ENCODE data around the gene ARHGAP5. TPM values are rescaled to one million over a fixed set of nuclear protein-coding genes. Genes with fewer than 3 reads are reported as not detected.

The ARHGAP5 gene
- total and polyA plus RNA-seq, 12 donors: 20.7 to 301 (median 221) TPM

GRCh38 chr14:32200368-32201192, 123.5 kb downstream of the ARHGAP5 start:
- H3K27me3 ChIP-seq: peaks cover 0 to 29% (median 0%) of the 10 kb centered on the region in 7 donors
- DNase-seq: no peak
- intact Hi-C loops (cut with DNase I): loop anchor here in 3 of 10 donors (5.0 kb wide), 2 partner anchors 52 to 123 kb away; partner anchors contain the start of gene ARHGAP5 (in 2 of the 3)
- no peak for ATAC-seq
- H3K36me3 ChIP-seq: no peaks in the 10 kb centered on the region
- no peaks in the 10 kb centered on the region for H3K9me3 ChIP-seq
- 13 to 15% methylated on average over 14 of the region's 14 CpGs for WGBS, 2 donors
- peaks cover 0 to 37% (median 15%) of the 10 kb centered on the region in 9 donors for H3K4me1 ChIP-seq
- peak overlapping the region; percentile 64 to 94 (median 90) for H3K27ac ChIP-seq
- H3K4me3 ChIP-seq: peak overlapping the region; percentile 36 to 77 (median 66)
- TF ChIP-seq CTCF (IDR thresholded peaks at IDR 0.05): no peak

DNA sequence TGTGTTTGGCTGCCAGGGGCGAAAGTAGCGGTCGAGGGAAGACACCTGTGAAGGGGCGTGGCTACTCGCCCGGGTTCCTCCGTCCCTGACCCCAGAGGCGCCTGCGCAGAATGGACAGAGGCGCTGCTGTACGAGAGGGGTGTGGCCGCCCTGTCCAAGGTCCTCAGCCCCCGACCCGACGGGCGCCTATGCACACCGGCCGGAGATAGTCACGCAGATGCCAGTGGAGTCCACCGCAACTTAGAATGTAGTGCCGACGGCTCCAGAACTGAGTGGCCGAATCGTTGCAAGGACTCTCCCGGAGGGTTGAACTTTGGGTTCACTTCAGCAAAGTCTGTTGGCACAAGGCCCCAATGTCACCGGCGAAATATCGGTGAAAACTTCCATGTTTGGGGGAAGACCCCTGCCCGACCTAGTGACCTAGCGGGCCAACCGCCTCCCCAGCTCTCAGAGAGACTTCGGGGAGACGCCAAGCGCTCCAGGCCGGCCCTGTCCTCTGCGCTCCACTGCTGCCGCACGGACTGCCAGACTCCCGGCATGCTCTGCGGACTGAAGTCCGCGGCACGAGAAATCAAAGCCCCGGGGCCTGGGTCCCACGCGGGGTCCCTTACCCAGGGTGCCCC, 124.2 kb downstream of the ARHGAP5 start:
- H3K36me3 ChIP-seq: no peaks in the 10 kb centered on the region
- 0 to 1% methylated on average over 46 of the region's 46 CpGs for WGBS, 2 donors
- peak overlapping the region; percentile 36 to 77 (median 66) for H3K4me3 ChIP-seq
- DNase-seq: peak; percentile 82 to 85
- peaks cover 0 to 40% (median 15%) of the 10 kb centered on the region in 9 donors for H3K4me1 ChIP-seq
- peak; percentile 77 to 89 (median 87) for ATAC-seq
- H3K27ac ChIP-seq: peak overlapping the region; percentile 64 to 94 (median 90)
- peaks cover 0 to 29% (median 0%) of the 10 kb centered on the region in 7 donors for H3K27me3 ChIP-seq
- intact Hi-C loops (cut with DNase I): loop anchor here in 3 of 10 donors (5.0 kb wide), 2 partner anchors 51 to 124 kb away; partner anchors contain the start of gene ARHGAP5 (in 2 of the 3)
- no peak for TF ChIP-seq CTCF (IDR thresholded peaks at IDR 0.05)
- no peaks in the 10 kb centered on the region for H3K9me3 ChIP-seq

- peak within 1 kb of the TSS; percentile 64 to 94 (median 90) for H3K27ac ChIP-seq
- ATAC-seq (peak; percentile 4 to 61 (median 30)), DNase-seq (peak; percentile 18 to 21)
- H3K4me1 ChIP-seq: peaks cover 0 to 42% (median 15%) of the 10 kb centered on the region in 9 donors
- intact Hi-C loops (cut with DNase I): loop anchor here in 6 of 10 donors (2.0 to 5.0 kb wide), 4 partner anchors 50 to 127 kb away; partner anchors contain the start of gene ARHGAP5 (in 4 of the 6)
- H3K27me3 ChIP-seq: peaks cover 0 to 29% (median 0%) of the 10 kb centered on the region in 7 donors
- no peaks in the 10 kb centered on the region for H3K9me3 ChIP-seq
- H3K36me3 ChIP-seq: no peaks in the 10 kb centered on the region
- peak within 1 kb of the TSS; percentile 36 to 77 (median 66) for H3K4me3 ChIP-seq
- no peak for TF ChIP-seq CTCF (IDR thresholded peaks at IDR 0.05)
- 1 to 2% methylated on average over 40 of the region's 40 CpGs for WGBS, 2 donors
Observed at GRCh38 chr14:32201816-32202490, 124.8 kb downstream of the ARHGAP5 start, which contains the start of gene RNU6-7. Gene RNU6-7 (plus strand): TSS chr14:32202045.
